ENCODE measurements around the gene IFI6. TPM values are rescaled to one million over a fixed set of nuclear protein-coding genes. Genes with fewer than 3 reads are reported as not detected.
A peak's percentile ranks its signal among the peaks of the same experiment; 100 is the strongest.

The IFI6 gene
- polyA plus RNA-seq, 3 donors, result 69.9 to 276 (median 276) TPM

GRCh38 chr1:27634177-27634984 lies 37.6 kb downstream of the IFI6 start:
- H3K27ac ChIP-seq (ENCODE audit: low read depth in 1 of 2, low read length in 2 of 2), result peak overlapping the region; percentile 96 to 98
- intact Hi-C loops (cut with micrococcal nuclease), result loop anchor here in 1 of 2 donors (2.0 to 5.0 kb wide), 2 partner anchors 14 to 632 kb away; no protein-coding TSS in a partner anchor
- peak overlapping the region; percentile 81 to 100 (median 84) for H3K4me3 ChIP-seq (replicated peaks in 1 of 3; ENCODE audit: low read depth in 2 of 3, low read length in 3 of 3)
- H3K9me3 Mint-ChIP-seq, result peaks cover 0 to 2% (median 0%) of the 10 kb centered on the region in 7 donors
- peaks cover 65% of the 10 kb centered on the region for H3K79me2 ChIP-seq (ENCODE audit: insufficient read depth, low read length)
- no peaks in the 10 kb centered on the region for H3K27me3 ChIP-seq (ENCODE audit: control insufficient read depth in 2 of 2, insufficient read depth in 2 of 2, low read length in 2 of 2)
- H3K36me3 ChIP-seq (replicated peaks in 1 of 2; ENCODE audit: control insufficient read depth in 1 of 2, insufficient read depth in 2 of 2, low read length in 2 of 2), result peaks cover 2 to 11% of the 10 kb centered on the region in 2 donors
- no peaks in the 10 kb centered on the region for H3K9me3 ChIP-seq (replicated peaks in 1 of 2; ENCODE audit: control insufficient read depth in 1 of 2, insufficient read depth in 1 of 2, low read length in 2 of 2)
- peaks cover 70 to 80% of the 10 kb centered on the region in 2 donors for H3K4me1 ChIP-seq (ENCODE audit: control insufficient read depth in 1 of 2, insufficient read depth in 2 of 2, low read length in 2 of 2)
- H4K20me1 ChIP-seq (ENCODE audit: insufficient read depth, low read length), result peaks cover 15% of the 10 kb centered on the region
- peak overlapping the region in 6 of 7 donors; percentile 98 to 100 (median 99) for H3K27ac Mint-ChIP-seq
- peaks cover 24 to 46% of the 10 kb centered on the region in 2 donors for H3K36me3 Mint-ChIP-seq
- H3K4me3 Mint-ChIP-seq, result peak overlapping the region; percentile 94 to 96
- H3K27me3 Mint-ChIP-seq (ENCODE audit: low read depth in 3 of 3), result peaks cover 0 to 2% (median 0%) of the 10 kb centered on the region in 3 donors
- H3K9ac ChIP-seq (ENCODE audit: insufficient read depth, low read length, poor library complexity, severe bottlenecking), result peak overlapping the region; percentile 100
- peak overlapping the region; percentile 96 for H3K4me2 ChIP-seq (replicated peaks; ENCODE audit: extremely low read depth, low read length, poor library complexity, severe bottlenecking)
- WGBS (ENCODE audit: insufficient coverage), result under 1% methylated on average over 61 of the region's 63 CpGs
- H3K4me1 Mint-ChIP-seq, result peaks cover 68% of the 10 kb centered on the region
- no peak overlapping the region for H2AFZ ChIP-seq (ENCODE audit: insufficient read depth, low read depth, low read length, poor library complexity, severe bottlenecking)
- peak; percentile 61 to 72 (median 66) for DNase-seq
- no peak for TF ChIP-seq CTCF (IDR thresholded peaks at IDR 0.05)

- 10% methylated on average over 13 of the region's 17 CpGs for WGBS (ENCODE audit: insufficient coverage)
- no peaks in the 10 kb centered on the region for H3K9me3 ChIP-seq (replicated peaks in 1 of 2; ENCODE audit: control insufficient read depth in 1 of 2, insufficient read depth in 1 of 2, low read length in 2 of 2)
- no peak for DNase-seq
- peaks cover 4 to 13% of the 10 kb centered on the region in 2 donors for H3K36me3 ChIP-seq (replicated peaks in 1 of 2; ENCODE audit: control insufficient read depth in 1 of 2, insufficient read depth in 2 of 2, low read length in 2 of 2)
- H3K4me1 Mint-ChIP-seq, result peaks cover 73% of the 10 kb centered on the region
- no peak for TF ChIP-seq CTCF (IDR thresholded peaks at IDR 0.05)
- peak overlapping the region; percentile 81 to 100 (median 84) for H3K4me3 ChIP-seq (replicated peaks in 1 of 3; ENCODE audit: low read depth in 2 of 3, low read length in 3 of 3)
- H3K27me3 Mint-ChIP-seq (ENCODE audit: low read depth in 3 of 3), result peaks cover 0 to 2% (median 0%) of the 10 kb centered on the region in 3 donors
- peak overlapping the region; percentile 96 for H3K4me2 ChIP-seq (replicated peaks; ENCODE audit: extremely low read depth, low read length, poor library complexity, severe bottlenecking)
- no peaks in the 10 kb centered on the region for H3K27me3 ChIP-seq (ENCODE audit: control insufficient read depth in 2 of 2, insufficient read depth in 2 of 2, low read length in 2 of 2)
- H3K4me3 Mint-ChIP-seq, result peak overlapping the region; percentile 94 to 97
- peaks cover 72% of the 10 kb centered on the region for H3K79me2 ChIP-seq (ENCODE audit: insufficient read depth, low read length)
- intact Hi-C loops (cut with micrococcal nuclease), result loop anchor here in 1 of 2 donors (2.0 to 5.0 kb wide), 2 partner anchors 13 to 631 kb away; no protein-coding TSS in a partner anchor
- peak overlapping the region in 3 of 7 donors; percentile 99 to 100 (median 100) for H3K27ac Mint-ChIP-seq
- H3K27ac ChIP-seq (ENCODE audit: low read depth in 1 of 2, low read length in 2 of 2), result peak overlapping the region; percentile 96 to 98
- no peak overlapping the region for H2AFZ ChIP-seq (ENCODE audit: insufficient read depth, low read depth, low read length, poor library complexity, severe bottlenecking)
- peaks cover 15% of the 10 kb centered on the region for H4K20me1 ChIP-seq (ENCODE audit: insufficient read depth, low read length)
- peaks cover 0 to 2% (median 0%) of the 10 kb centered on the region in 7 donors for H3K9me3 Mint-ChIP-seq
- peak overlapping the region; percentile 100 for H3K9ac ChIP-seq (ENCODE audit: insufficient read depth, low read length, poor library complexity, severe bottlenecking)
- peaks cover 76 to 87% of the 10 kb centered on the region in 2 donors for H3K4me1 ChIP-seq (ENCODE audit: control insufficient read depth in 1 of 2, insufficient read depth in 2 of 2, low read length in 2 of 2)
- peaks cover 28 to 53% of the 10 kb centered on the region in 2 donors for H3K36me3 Mint-ChIP-seq
These were observed 38.3 kb downstream of the IFI6 start for GRCh38 chr1:27633640-27634176.

All from CD14-positive monocyte (primary cell).